Measurements from ENCODE around the gene SLC5A3. TPM values are rescaled to one million over a fixed set of nuclear protein-coding genes. Genes with fewer than 3 reads are reported as not detected.

Gene SLC5A3
- total RNA-seq, 1 experiment from 2014 or later, result 8.6 TPM

DNA sequence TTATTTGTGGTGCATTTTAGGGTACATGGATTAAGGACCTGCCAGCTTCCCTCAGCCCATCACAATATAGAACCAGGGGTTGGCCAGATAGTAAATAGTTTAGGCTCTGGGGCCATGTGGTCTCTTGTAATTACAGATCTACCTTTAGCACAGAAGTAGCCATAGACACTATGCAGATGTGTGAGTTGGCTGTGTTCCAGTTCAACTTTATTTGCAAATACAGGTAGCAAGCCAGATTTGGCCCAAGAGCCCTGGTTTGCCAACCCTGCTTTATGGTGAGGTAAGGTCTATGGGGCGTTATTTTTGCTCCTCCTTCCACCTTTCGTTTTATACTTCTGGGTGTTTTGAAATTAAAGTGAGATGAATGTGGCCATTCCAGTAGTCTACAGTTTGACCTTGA lies 48.7 kb downstream of the SLC5A3 start:
- in situ Hi-C loops (cut with HindIII; ENCODE audit: low pct_unique_long_range_greater_than_20kb, low sequenced_read_pairs), result no loop called here
- DNase-seq (ENCODE audit: low read depth, low spot score), result no peak

Other genes starting within 250 kb of the SLC5A3 start
- 248 and 278 TPM in 2 replicates for gene ATP5PO, start 157.8 kb upstream of the SLC5A3 start, total RNA-seq (2014; rRNA removed; shearing (Covaris generic))
- 6.2 and 12.1 TPM in 2 replicates for gene MRPS6, start within 50 bp of the SLC5A3 start, total RNA-seq (2014; rRNA removed; shearing (Covaris generic))

Data from SK-MEL-5 (cell line).